Liver (tissue), 9 donors: ENCODE results near the gene SLC30A3. TPM values are rescaled to one million over a fixed set of nuclear protein-coding genes. Genes with fewer than 3 reads are reported as not detected.

ENCODE experiments used
- DNase-seq: peaks from one replicate; pipeline ENCODE4 v3.0.0-alpha.2; 2017; ENCODE audit warnings: low spot score
- H3K27ac ChIP-seq, 2 donors: one replicate each; pipeline ENCODE4 v1.7.0; 2013; ENCODE audit warnings: inconsistent platforms in 2 of 2, low read length in 2 of 2, control low read depth in 1 of 2, low read depth in 1 of 2, mild to moderate bottlenecking in 1 of 2
- H3K27me3 ChIP-seq, 4 donors: one replicate each; pipeline versions ENCODE4 v1.6.1 to v1.7.0; 2013; ENCODE audit warnings: low read length in 3 of 4, inconsistent platforms in 1 of 4, mild to moderate bottlenecking in 1 of 4, moderate library complexity in 1 of 4; ENCODE audit not compliant: control insufficient read depth in 4 of 4, insufficient read depth in 4 of 4
- H3K36me3 ChIP-seq, 4 donors: one replicate each; pipeline versions ENCODE4 v1.6.1 to v1.7.0; 2013; ENCODE audit warnings: low read length in 3 of 4, mild to moderate bottlenecking in 3 of 4, low read depth in 1 of 4, moderate library complexity in 1 of 4; ENCODE audit not compliant: control insufficient read depth in 4 of 4, insufficient read depth in 3 of 4
- H3K4me1 ChIP-seq, 4 donors: one replicate each; pipeline versions ENCODE4 v1.6.1 to v1.7.0; 2013; ENCODE audit warnings: low read length in 3 of 4, mild to moderate bottlenecking in 3 of 4, moderate library complexity in 1 of 4; ENCODE audit not compliant: control insufficient read depth in 4 of 4, insufficient read depth in 4 of 4
- H3K4me3 ChIP-seq, 3 donors: one replicate each; pipeline versions ENCODE4 v1.6.1 to v1.7.0; 2013; ENCODE audit warnings: low read length in 3 of 3, control low read depth in 1 of 3, low read depth in 1 of 3, mild to moderate bottlenecking in 1 of 3
- H3K9ac ChIP-seq, 2 donors: one replicate each; pipeline ENCODE4 v1.7.0; 2013; ENCODE audit warnings: low read length in 2 of 2, mild to moderate bottlenecking in 2 of 2, moderate library complexity in 2 of 2, control low read depth in 1 of 2, low read depth in 1 of 2
- H3K9me3 ChIP-seq, 4 donors: one replicate each; pipeline versions ENCODE4 v1.6.1 to v1.7.0; 2013; ENCODE audit warnings: low read length in 3 of 4; ENCODE audit not compliant: control insufficient read depth in 4 of 4
- ATF3 ChIP-seq: IDR thresholded peaks from 2 replicates; pipeline ENCODE4 v1.6.1; 2016; ENCODE audit warnings: antibody characterized with exemption
- CTCF ChIP-seq: fragments of 150-350 bp; IDR thresholded peaks from 2 replicates; pipeline ENCODE4 v1.5.1; 2017; ENCODE audit warnings: improper control_type of control experiment, low read depth, low read length; ENCODE audit not compliant: missing input control
- FOXA2 ChIP-seq: IDR thresholded peaks from 2 replicates; pipeline ENCODE4 v1.6.1; 2016; ENCODE audit warnings: antibody characterized with exemption
- GABPA ChIP-seq, 2 donors: IDR thresholded peaks in 1 of 2; conservative IDR thresholded peaks in 1 of 2; 2 replicates each; pipeline ENCODE4 v1.6.1; 2016; ENCODE audit warnings: antibody characterized with exemption in 2 of 2, mild to moderate bottlenecking in 1 of 2, moderate library complexity in 1 of 2
- HNF4A ChIP-seq, 2 donors: conservative IDR thresholded peaks; 2 replicates each; pipeline ENCODE4 v1.6.1; 2016; ENCODE audit warnings: antibody characterized with exemption in 2 of 2, mild to moderate bottlenecking in 2 of 2
- HNF4G ChIP-seq: IDR thresholded peaks from 2 replicates; pipeline ENCODE4 v1.6.1; 2016; ENCODE audit warnings: antibody characterized with exemption
- MAX ChIP-seq: IDR thresholded peaks from 2 replicates; pipeline ENCODE4 v1.6.1; 2016; ENCODE audit warnings: antibody characterized with exemption
- NR2F2 ChIP-seq: IDR thresholded peaks from 2 replicates; pipeline ENCODE4 v1.6.1; 2016; ENCODE audit warnings: antibody characterized with exemption
- RAD21 ChIP-seq, 2 donors: IDR thresholded peaks; 2 replicates each; pipeline ENCODE4 v1.6.1; 2016; ENCODE audit warnings: antibody characterized with exemption in 2 of 2, mild to moderate bottlenecking in 2 of 2
- REST ChIP-seq: IDR thresholded peaks from 2 replicates; pipeline ENCODE4 v1.6.1; 2016; ENCODE audit warnings: antibody characterized with exemption, mild to moderate bottlenecking
- RXRA ChIP-seq, 2 donors: IDR thresholded peaks; 2 replicates each; pipeline ENCODE4 v1.6.1; 2017 to 2018; ENCODE audit warnings: antibody characterized with exemption in 2 of 2, mild to moderate bottlenecking in 1 of 2
- SP1 ChIP-seq: IDR thresholded peaks from 2 replicates; pipeline ENCODE4 v1.6.1; 2018; ENCODE audit warnings: antibody characterized with exemption, mild to moderate bottlenecking
- TAF1 ChIP-seq: conservative IDR thresholded peaks from 2 replicates; pipeline ENCODE4 v1.6.1; 2016; ENCODE audit warnings: antibody characterized with exemption, mild to moderate bottlenecking
- YY1 ChIP-seq: IDR thresholded peaks from 2 replicates; pipeline ENCODE4 v1.6.1; 2016; ENCODE audit warnings: antibody characterized with exemption, mild to moderate bottlenecking
- ZBTB33 ChIP-seq: IDR thresholded peaks from 2 replicates; pipeline ENCODE4 v1.6.1; 2016; ENCODE audit warnings: antibody characterized with exemption
- WGBS: extraction: QIAGEN DNeasy Blood & Tissue Kit; methylation state at CpG from one replicate; pipeline ENCODE4 v1.1.7; 2013; 5-methylcytosine and 5-hydroxymethylcytosine counted together
- polyA plus RNA-seq, 2 donors: library from polyadenylated mRNA; stranded (reverse) in 1 of 2; unstranded in 1 of 2; fragments of 200-250 nt in 1 of 2; fragments of >200 nt in 1 of 2; fragmentation: Nextera tagmentation in 1 of 2; extraction: Ambion mirVana in 1 of 2; gene quantifications; one replicate each; pipeline versions ENCODE4 v1.2.1 to v1.2.3, GENCODE V29; 2013 to 2015
- total RNA-seq, 2 donors: library from RNA; depleted of rRNA; stranded (reverse); fragments of >200 nt; gene quantifications; one replicate each; pipeline ENCODE4 v1.2.3, GENCODE V29; 2014
- donor health status: healthy.
- donor health status: healthy.
- donor health status: healthy.
- donor health status: healthy.
- donor health status: healthy.

The SLC30A3 gene
- total and polyA plus RNA-seq, 4 donors: 0.20 TPM; not detected in 3

- Histone ChIP-seq H3K36me3 (no peaks in the 10 kb centered on the region), H3K9ac (no peak overlapping the region), H3K27ac (no peak overlapping the region), H3K27me3 (peaks cover 0 to 4% (median 0%) of the 10 kb centered on the region in 4 donors), H3K4me1 (peaks cover 0 to 2% (median 0%) of the 10 kb centered on the region in 4 donors), H3K9me3 (no peaks in the 10 kb centered on the region), H3K4me3 (no peak overlapping the region)
- 95% methylated on average over 1 of the region's 1 CpG for WGBS
- no peak for TF ChIP-seq ZBTB33
- DNase-seq: no peak
These were observed 22.1 kb upstream of the SLC30A3 start for GRCh38 chr2:27284996-27285395.

GRCh38 chr2:27282892-27283291, 20.0 kb upstream of the SLC30A3 start:
- H3K27ac ChIP-seq: no peak overlapping the region
- no peak for DNase-seq
- H3K36me3 ChIP-seq: no peaks in the 10 kb centered on the region
- no peak overlapping the region for H3K4me3 ChIP-seq
- H3K27me3 ChIP-seq: peaks cover 0 to 4% (median 0%) of the 10 kb centered on the region in 4 donors
- H3K9ac ChIP-seq: no peak overlapping the region
- H3K4me1 ChIP-seq: peaks cover 0 to 3% (median 0%) of the 10 kb centered on the region in 4 donors
- 62% methylated on average over 5 of the region's 5 CpGs for WGBS
- TF ChIP-seq ATF3 (no peak), SP1 (no peak), NR2F2 (no peak), ZBTB33 (no peak), REST (no peak), TAF1 (no peak), FOXA2 (no peak), GABPA (IDR thresholded peaks at IDR 0.05 in 1 of 2, conservative IDR thresholded peaks at IDR 0.05 in 1 of 2) (no peak), YY1 (no peak), RAD21 (IDR thresholded peaks at IDR 0.05) (no peak), CTCF (no peak), MAX (no peak), HNF4A (conservative IDR thresholded peaks at IDR 0.05) (no peak), RXRA (IDR thresholded peaks at IDR 0.05) (no peak), HNF4G (no peak)
- no peaks in the 10 kb centered on the region for H3K9me3 ChIP-seq
